IPS DF 6.9 (cell line): ENCODE results near the gene ADCY9.

Source experiments
- DNase-seq: peaks from one replicate; pipeline ENCODE4 v3.0.0-alpha.2; 2013; ENCODE audit warnings: low read depth, low spot score
- H3K27ac ChIP-seq: one replicate; pipeline ENCODE4 v1.5.1; 2013; ENCODE audit warnings: low read length, control low read depth
- H3K27me3 ChIP-seq: 2 replicates; pipeline ENCODE4 v1.6.1; 2013; ENCODE audit warnings: mild to moderate bottlenecking, low read length; ENCODE audit not compliant: control insufficient read depth, insufficient read depth
- H3K36me3 ChIP-seq: 2 replicates; pipeline ENCODE4 v1.6.1; 2013; ENCODE audit warnings: low read length; ENCODE audit not compliant: control insufficient read depth, insufficient read depth
- H3K4me1 ChIP-seq: 2 replicates; pipeline ENCODE4 v1.6.1; 2013; ENCODE audit warnings: low read length; ENCODE audit not compliant: control insufficient read depth, insufficient read depth
- H3K4me3 ChIP-seq: 2 replicates; pipeline ENCODE4 v1.5.1; 2013; ENCODE audit warnings: mild to moderate bottlenecking, low read length
- H3K9me3 ChIP-seq: 2 replicates; pipeline ENCODE4 v1.6.1; 2013; ENCODE audit warnings: low read length, inconsistent platforms; ENCODE audit not compliant: control insufficient read depth, insufficient read depth
- WGBS: extraction: QIAGEN DNeasy Blood & Tissue Kit; methylation state at CpG from one replicate; pipeline ENCODE4 v1.1.7; 2013; ENCODE audit warnings: mixed read lengths, missing lambda C conversion rate; ENCODE audit not compliant: insufficient read length, insufficient coverage; 5-methylcytosine and 5-hydroxymethylcytosine counted together

ADCY9 gene

GRCh38 chr16:4141604-4142003, 25.4 kb upstream of the ADCY9 start:
- no peak for DNase-seq
- Histone ChIP-seq H3K27me3 (no peaks in the 10 kb centered on the region), H3K4me1 (no peaks in the 10 kb centered on the region), H3K27ac (no peak overlapping the region), H3K36me3 (no peaks in the 10 kb centered on the region), H3K4me3 (no peak overlapping the region), H3K9me3 (no peaks in the 10 kb centered on the region)
- no CpG with 5 or more reads among the region's 12 CpGs for WGBS

- Histone ChIP-seq H3K4me1 (no peaks in the 10 kb centered on the region; the same call in 1 of the 2 replicates), H3K36me3 (no peaks in the 10 kb centered on the region), H3K9me3 (no peaks in the 10 kb centered on the region), H3K27me3 (peaks cover 2% of the 10 kb centered on the region; the same call in 1 of the 2 replicates), H3K4me3 (no peak overlapping the region), H3K27ac (no peak overlapping the region)
- no CpG with 5 or more reads among the region's 3 CpGs for WGBS
- DNase-seq: no peak
These were observed 24.4 kb upstream of the ADCY9 start for GRCh38 chr16:4140652-4141051.

GRCh38 chr16:4139968-4140367, 23.7 kb upstream of the ADCY9 start:
- Histone ChIP-seq H3K4me1 (no peaks in the 10 kb centered on the region; the same call in 1 of the 2 replicates), H3K4me3 (no peak overlapping the region), H3K36me3 (no peaks in the 10 kb centered on the region), H3K27ac (no peak overlapping the region), H3K27me3 (peaks cover 2% of the 10 kb centered on the region; the same call in 1 of the 2 replicates), H3K9me3 (no peaks in the 10 kb centered on the region)
- no peak for DNase-seq

GRCh38 chr16:4138713-4139112, 22.5 kb upstream of the ADCY9 start:
- WGBS: no CpG with 5 or more reads among the region's 6 CpGs
- Histone ChIP-seq H3K4me1 (no peaks in the 10 kb centered on the region; the same call in 1 of the 2 replicates), H3K27me3 (peaks cover 2% of the 10 kb centered on the region; the same call in 1 of the 2 replicates), H3K9me3 (no peaks in the 10 kb centered on the region), H3K4me3 (no peak overlapping the region), H3K36me3 (no peaks in the 10 kb centered on the region), H3K27ac (no peak overlapping the region)
- DNase-seq: no peak

- no CpG with 5 or more reads among the region's 3 CpGs for WGBS
- H3K27ac ChIP-seq: no peak overlapping the region
- no peaks in the 10 kb centered on the region for H3K9me3 ChIP-seq
- peaks cover 2% of the 10 kb centered on the region; the same call in 1 of the 2 replicates for H3K27me3 ChIP-seq
- no peak for DNase-seq
- H3K4me3 ChIP-seq: no peak overlapping the region
- no peaks in the 10 kb centered on the region; the same call in 1 of the 2 replicates for H3K4me1 ChIP-seq
- no peaks in the 10 kb centered on the region for H3K36me3 ChIP-seq
These were observed 21.2 kb upstream of the ADCY9 start for GRCh38 chr16:4137438-4137837.

GRCh38 chr16:4136229-4136813, 20.1 kb upstream of the ADCY9 start:
- H3K4me3 ChIP-seq: no peak overlapping the region
- H3K9me3 ChIP-seq: no peaks in the 10 kb centered on the region
- no peak overlapping the region for H3K27ac ChIP-seq
- WGBS: no CpG with 5 or more reads among the region's 9 CpGs
- H3K27me3 ChIP-seq: peaks cover 2% of the 10 kb centered on the region; the same call in 1 of the 2 replicates
- no peak for DNase-seq
- no peaks in the 10 kb centered on the region for H3K36me3 ChIP-seq
- no peaks in the 10 kb centered on the region; the same call in 1 of the 2 replicates for H3K4me1 ChIP-seq

GRCh38 chr16:4135537-4135936, 19.3 kb upstream of the ADCY9 start:
- H3K4me3 ChIP-seq: no peak overlapping the region
- H3K27me3 ChIP-seq: peaks cover 2% of the 10 kb centered on the region; the same call in 1 of the 2 replicates
- H3K9me3 ChIP-seq: no peaks in the 10 kb centered on the region
- no peak overlapping the region for H3K27ac ChIP-seq
- DNase-seq: no peak
- no CpG with 5 or more reads among the region's 1 CpG for WGBS
- H3K4me1 ChIP-seq: no peaks in the 10 kb centered on the region; the same call in 1 of the 2 replicates
- H3K36me3 ChIP-seq: no peaks in the 10 kb centered on the region

- no peak overlapping the region for H3K4me3 ChIP-seq
- no peaks in the 10 kb centered on the region for H3K36me3 ChIP-seq
- peaks cover 2% of the 10 kb centered on the region; the same call in 1 of the 2 replicates for H3K27me3 ChIP-seq
- no peak for DNase-seq
- WGBS: no CpG with 5 or more reads among the region's 10 CpGs
- no peak overlapping the region for H3K27ac ChIP-seq
- H3K9me3 ChIP-seq: no peaks in the 10 kb centered on the region
- H3K4me1 ChIP-seq: no peaks in the 10 kb centered on the region; the same call in 1 of the 2 replicates
These were observed 17.7 kb upstream of the ADCY9 start for GRCh38 chr16:4133897-4134372.

- no peak overlapping the region for H3K27ac ChIP-seq
- H3K9me3 ChIP-seq: no peaks in the 10 kb centered on the region
- H3K4me1 ChIP-seq: no peaks in the 10 kb centered on the region; the same call in 1 of the 2 replicates
- H3K4me3 ChIP-seq: no peak overlapping the region
- H3K36me3 ChIP-seq: no peaks in the 10 kb centered on the region
- H3K27me3 ChIP-seq: peaks cover 2% of the 10 kb centered on the region; the same call in 1 of the 2 replicates
- WGBS: no CpG with 5 or more reads among the region's 13 CpGs
- DNase-seq: no peak
These were observed 15.4 kb upstream of the ADCY9 start for GRCh38 chr16:4131621-4132020.

GRCh38 chr16:4124535-4125294, 8.5 kb upstream of the ADCY9 start:
- no peak for DNase-seq
- no peaks in the 10 kb centered on the region for H3K27me3 ChIP-seq
- H3K4me1 ChIP-seq: no peaks in the 10 kb centered on the region
- no peak overlapping the region for H3K4me3 ChIP-seq
- no peak overlapping the region for H3K27ac ChIP-seq
- no peaks in the 10 kb centered on the region for H3K9me3 ChIP-seq
- no CpG with 5 or more reads among the region's 12 CpGs for WGBS
- H3K36me3 ChIP-seq: no peaks in the 10 kb centered on the region
